ENCODE measurements around the gene FOXL1.

- TF ChIP-seq, protein P1, sequence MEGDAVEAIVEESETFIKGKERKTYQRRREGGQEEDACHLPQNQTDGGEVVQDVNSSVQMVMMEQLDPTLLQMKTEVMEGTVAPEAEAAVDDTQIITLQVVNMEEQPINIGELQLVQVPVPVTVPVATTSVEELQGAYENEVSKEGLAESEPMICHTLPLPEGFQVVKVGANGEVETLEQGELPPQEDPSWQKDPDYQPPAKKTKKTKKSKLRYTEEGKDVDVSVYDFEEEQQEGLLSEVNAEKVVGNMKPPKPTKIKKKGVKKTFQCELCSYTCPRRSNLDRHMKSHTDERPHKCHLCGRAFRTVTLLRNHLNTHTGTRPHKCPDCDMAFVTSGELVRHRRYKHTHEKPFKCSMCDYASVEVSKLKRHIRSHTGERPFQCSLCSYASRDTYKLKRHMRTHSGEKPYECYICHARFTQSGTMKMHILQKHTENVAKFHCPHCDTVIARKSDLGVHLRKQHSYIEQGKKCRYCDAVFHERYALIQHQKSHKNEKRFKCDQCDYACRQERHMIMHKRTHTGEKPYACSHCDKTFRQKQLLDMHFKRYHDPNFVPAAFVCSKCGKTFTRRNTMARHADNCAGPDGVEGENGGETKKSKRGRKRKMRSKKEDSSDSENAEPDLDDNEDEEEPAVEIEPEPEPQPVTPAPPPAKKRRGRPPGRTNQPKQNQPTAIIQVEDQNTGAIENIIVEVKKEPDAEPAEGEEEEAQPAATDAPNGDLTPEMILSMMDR (IDR thresholded peaks at IDR 0.05) = no peak
- no peak for TF ChIP-seq POLR2AphosphoS5 (IDR thresholded peaks at IDR 0.05)
These were observed 4.5 kb upstream of the FOXL1 start for GRCh38 chr16:86573646-86574508.

Measured in sigmoid colon (tissue), 4 donors.